Measurements from ENCODE around the gene RPRD1B.

The RPRD1B gene

GRCh38 chr20:38066969-38067716 lies 33.6 kb downstream of the RPRD1B start:
- H2AFZ ChIP-seq (ENCODE audit: low read length), result no peak overlapping the region
- no peak overlapping the region for H3K9ac ChIP-seq (ENCODE audit: low read length)
- no peak overlapping the region for H3K4me2 ChIP-seq (ENCODE audit: low read length)
- no peaks in the 10 kb centered on the region for H3K79me2 ChIP-seq (ENCODE audit: insufficient read depth, low read length)
- no peak overlapping the region for H3K4me3 ChIP-seq (ENCODE audit: low read depth, low read length, poor library complexity, severe bottlenecking)
- H3F3A ChIP-seq (ENCODE audit: insufficient read depth, low read length), result no peaks in the 10 kb centered on the region
- no peak overlapping the region for H3K27ac ChIP-seq (ENCODE audit: low read depth, low read length, poor library complexity, severe bottlenecking)
- H3K9me3 ChIP-seq (ENCODE audit: low read length), result 0 out of 2 replicates have a peak, but pooled peaks cover 11% of the 10 kb centered on the region
- peaks cover 100% of the 10 kb centered on the region for H3K36me3 ChIP-seq (ENCODE audit: insufficient read depth, low read length)
- TF ChIP-seq CTCF (IDR thresholded peaks at IDR 0.05; ENCODE audit: low read length), result no peak
- TF ChIP-seq EZH2 (IDR thresholded peaks at IDR 0.05; ENCODE audit: borderline replicate concordance, low read length), result no peak
- peaks cover 12% of the 10 kb centered on the region for H3K4me1 ChIP-seq (ENCODE audit: insufficient read depth, low read length, severe bottlenecking)
- H3K9me2 ChIP-seq (ENCODE audit: low read depth, low read length), result no peaks in the 10 kb centered on the region
- no peaks in the 10 kb centered on the region for H4K20me1 ChIP-seq (ENCODE audit: insufficient read depth, low read length)
- no peaks in the 10 kb centered on the region for H3K27me3 ChIP-seq (ENCODE audit: insufficient read depth, low read length)

GRCh38 chr20:38067717-38068365 lies 34.3 kb downstream of the RPRD1B start:
- Histone ChIP-seq H3K9me2 (ENCODE audit: low read depth, low read length) (no peaks in the 10 kb centered on the region), H3K27me3 (ENCODE audit: insufficient read depth, low read length) (no peaks in the 10 kb centered on the region), H3F3A (ENCODE audit: insufficient read depth, low read length) (no peaks in the 10 kb centered on the region), H3K9me3 (ENCODE audit: low read length) (peaks cover 17% of the 10 kb centered on the region; the same call in 1 of the 2 replicates), H3K4me3 (ENCODE audit: low read depth, low read length, poor library complexity, severe bottlenecking) (no peak overlapping the region), H3K27ac (ENCODE audit: low read depth, low read length, poor library complexity, severe bottlenecking) (no peak overlapping the region), H3K9ac (ENCODE audit: low read length) (no peak overlapping the region), H3K79me2 (ENCODE audit: insufficient read depth, low read length) (no peaks in the 10 kb centered on the region), H2AFZ (ENCODE audit: low read length) (no peak overlapping the region), H4K20me1 (ENCODE audit: insufficient read depth, low read length) (no peaks in the 10 kb centered on the region), H3K4me2 (ENCODE audit: low read length) (no peak overlapping the region), H3K36me3 (ENCODE audit: insufficient read depth, low read length) (peaks cover 100% of the 10 kb centered on the region), H3K4me1 (ENCODE audit: insufficient read depth, low read length, severe bottlenecking) (peaks cover 12% of the 10 kb centered on the region)
- no peak for TF ChIP-seq CTCF (IDR thresholded peaks at IDR 0.05; ENCODE audit: low read length)
- TF ChIP-seq EZH2 (IDR thresholded peaks at IDR 0.05; ENCODE audit: borderline replicate concordance, low read length), result no peak

GRCh38 chr20:38072898-38073297 lies 39.4 kb downstream of the RPRD1B start:
- Histone ChIP-seq H4K20me1 (ENCODE audit: insufficient read depth, low read length) (no peaks in the 10 kb centered on the region), H3K9me2 (ENCODE audit: low read depth, low read length) (no peaks in the 10 kb centered on the region), H3K79me2 (ENCODE audit: insufficient read depth, low read length) (no peaks in the 10 kb centered on the region), H3F3A (ENCODE audit: insufficient read depth, low read length) (no peaks in the 10 kb centered on the region), H3K27me3 (ENCODE audit: insufficient read depth, low read length) (no peaks in the 10 kb centered on the region), H3K36me3 (ENCODE audit: insufficient read depth, low read length) (peaks cover 99% of the 10 kb centered on the region), H3K9me3 (ENCODE audit: low read length) (peaks cover 43% of the 10 kb centered on the region), H3K4me2 (ENCODE audit: low read length) (no peak overlapping the region), H2AFZ (ENCODE audit: low read length) (no peak overlapping the region), H3K4me1 (ENCODE audit: insufficient read depth, low read length, severe bottlenecking) (no peaks in the 10 kb centered on the region), H3K9ac (ENCODE audit: low read length) (no peak overlapping the region), H3K4me3 (ENCODE audit: low read depth, low read length, poor library complexity, severe bottlenecking) (no peak overlapping the region), H3K27ac (ENCODE audit: low read depth, low read length, poor library complexity, severe bottlenecking) (no peak overlapping the region)
- TF ChIP-seq EZH2 (IDR thresholded peaks at IDR 0.05; ENCODE audit: borderline replicate concordance, low read length) (no peak), CTCF (IDR thresholded peaks at IDR 0.05; ENCODE audit: low read length) (no peak)

All from OCI-LY1 (cell line).